C4-2B (cell line): ENCODE results near the gene PLK5.

ENCODE experiments used
- ZFX ChIP-seq: fragments of 450-650 bp; IDR thresholded peaks from 2 replicates; pipeline ENCODE4 v1.6.1; 2017
- TF ChIP-seq, protein P1 (sequence below): fragments of 450-650 bp; conservative IDR thresholded peaks from 2 replicates; pipeline ENCODE4 v1.5.1; 2017; ENCODE audit warnings: mild to moderate bottlenecking

DNA sequence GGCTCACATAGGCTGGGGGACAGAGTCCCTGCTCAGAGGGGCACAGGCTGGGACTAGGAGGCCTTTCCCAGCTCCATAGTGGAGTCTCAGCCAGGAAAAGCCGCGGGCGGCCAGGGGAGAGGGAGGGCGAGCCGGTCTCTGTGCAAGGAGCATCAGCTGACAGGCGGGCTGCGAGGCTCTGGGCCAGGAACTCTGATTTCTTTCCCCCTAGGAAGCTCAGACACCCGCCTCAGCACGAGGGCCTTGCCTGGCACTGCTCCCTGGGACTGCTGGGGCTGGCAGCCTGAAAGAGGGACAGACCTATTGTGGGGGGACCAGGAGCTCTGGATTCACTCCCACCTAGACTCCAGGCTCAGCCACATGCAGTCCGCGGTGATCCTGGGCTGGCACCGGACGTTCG is 2.2 kb upstream of the PLK5 start:
- TF ChIP-seq, protein P1, sequence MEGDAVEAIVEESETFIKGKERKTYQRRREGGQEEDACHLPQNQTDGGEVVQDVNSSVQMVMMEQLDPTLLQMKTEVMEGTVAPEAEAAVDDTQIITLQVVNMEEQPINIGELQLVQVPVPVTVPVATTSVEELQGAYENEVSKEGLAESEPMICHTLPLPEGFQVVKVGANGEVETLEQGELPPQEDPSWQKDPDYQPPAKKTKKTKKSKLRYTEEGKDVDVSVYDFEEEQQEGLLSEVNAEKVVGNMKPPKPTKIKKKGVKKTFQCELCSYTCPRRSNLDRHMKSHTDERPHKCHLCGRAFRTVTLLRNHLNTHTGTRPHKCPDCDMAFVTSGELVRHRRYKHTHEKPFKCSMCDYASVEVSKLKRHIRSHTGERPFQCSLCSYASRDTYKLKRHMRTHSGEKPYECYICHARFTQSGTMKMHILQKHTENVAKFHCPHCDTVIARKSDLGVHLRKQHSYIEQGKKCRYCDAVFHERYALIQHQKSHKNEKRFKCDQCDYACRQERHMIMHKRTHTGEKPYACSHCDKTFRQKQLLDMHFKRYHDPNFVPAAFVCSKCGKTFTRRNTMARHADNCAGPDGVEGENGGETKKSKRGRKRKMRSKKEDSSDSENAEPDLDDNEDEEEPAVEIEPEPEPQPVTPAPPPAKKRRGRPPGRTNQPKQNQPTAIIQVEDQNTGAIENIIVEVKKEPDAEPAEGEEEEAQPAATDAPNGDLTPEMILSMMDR, result no peak
- TF ChIP-seq ZFX, result no peak
